GM18499 (cell line): ENCODE data around the gene DET1.
A peak's percentile ranks its signal among the peaks of the same experiment; 100 is the strongest.
"Not testable (repeated sequence)": the region's sequence is repeated elsewhere in the genome, so short reads cannot be mapped to it uniquely, and the experiment has no call there.

Experiments
- ATAC-seq: cut with Tn5 transposase; IDR thresholded peaks from one replicate; pipeline ENCODE4 v1.9.1; 2021; ENCODE audit warnings: moderate number of reproducible peaks; ENCODE audit not compliant: insufficient read depth, unreplicated experiment

Gene DET1

GRCh38 chr15:88469321-88469720 is 77.2 kb downstream of the DET1 start:
- no peak for ATAC-seq

GRCh38 chr15:88468721-88469120 is 77.8 kb downstream of the DET1 start:
- ATAC-seq = not testable (repeated sequence)

GRCh38 chr15:88467935-88468528 is 78.4 kb downstream of the DET1 start:
- no peak for ATAC-seq

- peak; percentile 80 for ATAC-seq
Observed at GRCh38 chr15:88467073-88467934, 79.2 kb downstream of the DET1 start, which contains the start of the genes MRPL46 and MRPS11. TSS of gene MRPL46 (minus strand) at chr15:88467388. CDS start at chr15:88467377, 11 bp downstream. TSS of gene MRPS11 (plus strand) at chr15:88467708. CDS start at chr15:88467718, 10 bp downstream.

- ATAC-seq = no peak
Observed at GRCh38 chr15:88465633-88466224, 80.8 kb downstream of the DET1 start.

GRCh38 chr15:88463870-88464532 is 82.5 kb downstream of the DET1 start:
- no peak for ATAC-seq
